Measurements from ENCODE around the gene RPA1. TPM values are rescaled to one million over a fixed set of nuclear protein-coding genes. Genes with fewer than 3 reads are reported as not detected.

Gene RPA1
- total and polyA plus RNA-seq, 4 donors = 9.2 to 29.5 (median 11.9) TPM

DNA sequence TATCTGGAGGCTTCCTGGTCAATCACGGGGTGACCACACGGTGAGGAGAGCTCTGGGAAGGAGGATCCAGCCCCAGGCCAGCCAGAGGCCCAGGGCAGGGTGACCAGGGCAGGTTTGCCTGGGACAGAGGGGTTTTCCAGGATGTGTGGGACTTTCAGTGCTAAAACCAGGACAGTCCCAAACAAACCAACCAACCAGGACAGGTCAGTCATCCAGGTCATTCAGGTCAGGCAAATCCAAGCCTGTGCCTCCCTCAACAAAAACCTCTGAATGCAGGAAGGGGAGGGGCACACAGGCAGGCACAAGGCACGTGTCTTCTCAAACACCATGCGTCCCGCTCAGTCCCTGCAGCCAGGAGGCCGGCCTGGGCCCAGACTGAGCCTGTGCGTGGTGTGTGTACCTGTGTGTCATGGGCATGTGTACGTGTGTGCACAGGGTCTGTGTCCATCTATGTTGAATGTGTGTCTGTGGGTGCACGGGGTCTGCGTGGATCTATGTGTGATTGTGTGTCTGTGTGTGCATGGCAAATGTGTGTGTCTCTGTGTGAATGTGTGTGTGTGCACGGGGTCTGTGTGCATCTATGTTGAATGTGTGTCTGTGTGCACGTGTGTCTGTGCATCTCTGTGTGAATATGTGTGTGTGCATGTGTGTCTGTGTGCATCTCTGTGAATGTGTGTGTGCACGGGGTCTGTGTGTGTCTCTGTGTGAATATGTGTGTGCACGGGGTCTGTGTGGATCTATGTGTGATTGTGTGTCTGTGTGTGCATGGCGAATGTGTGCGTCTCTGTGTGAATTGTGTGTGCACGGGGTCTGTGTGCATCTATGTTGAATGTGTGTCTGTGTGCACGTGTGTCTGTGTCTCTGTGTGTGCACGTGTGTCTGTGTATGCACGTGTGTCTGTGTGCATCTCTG, 116.5 kb downstream of the RPA1 start (continued):
- TF ChIP-seq NR2F2 (IDR thresholded peaks at IDR 0.05) (no peak), RAD21 (IDR thresholded peaks at IDR 0.05) (no peak), YY1 (IDR thresholded peaks at IDR 0.05) (no peak), SP1 (IDR thresholded peaks at IDR 0.05) (peak; percentile 9), FOXA2 (IDR thresholded peaks at IDR 0.05) (no peak)
- TF ChIP-seq, protein P1, sequence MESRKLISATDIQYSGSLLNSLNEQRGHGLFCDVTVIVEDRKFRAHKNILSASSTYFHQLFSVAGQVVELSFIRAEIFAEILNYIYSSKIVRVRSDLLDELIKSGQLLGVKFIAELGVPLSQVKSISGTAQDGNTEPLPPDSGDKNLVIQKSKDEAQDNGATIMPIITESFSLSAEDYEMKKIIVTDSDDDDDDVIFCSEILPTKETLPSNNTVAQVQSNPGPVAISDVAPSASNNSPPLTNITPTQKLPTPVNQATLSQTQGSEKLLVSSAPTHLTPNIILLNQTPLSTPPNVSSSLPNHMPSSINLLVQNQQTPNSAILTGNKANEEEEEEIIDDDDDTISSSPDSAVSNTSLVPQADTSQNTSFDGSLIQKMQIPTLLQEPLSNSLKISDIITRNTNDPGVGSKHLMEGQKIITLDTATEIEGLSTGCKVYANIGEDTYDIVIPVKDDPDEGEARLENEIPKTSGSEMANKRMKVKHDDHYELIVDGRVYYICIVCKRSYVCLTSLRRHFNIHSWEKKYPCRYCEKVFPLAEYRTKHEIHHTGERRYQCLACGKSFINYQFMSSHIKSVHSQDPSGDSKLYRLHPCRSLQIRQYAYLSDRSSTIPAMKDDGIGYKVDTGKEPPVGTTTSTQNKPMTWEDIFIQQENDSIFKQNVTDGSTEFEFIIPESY (IDR thresholded peaks at IDR 0.05) = no peak
- TF ChIP-seq, protein P2, sequence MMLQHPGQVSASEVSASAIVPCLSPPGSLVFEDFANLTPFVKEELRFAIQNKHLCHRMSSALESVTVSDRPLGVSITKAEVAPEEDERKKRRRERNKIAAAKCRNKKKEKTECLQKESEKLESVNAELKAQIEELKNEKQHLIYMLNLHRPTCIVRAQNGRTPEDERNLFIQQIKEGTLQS (IDR thresholded peaks at IDR 0.05) = no peak

DNA sequence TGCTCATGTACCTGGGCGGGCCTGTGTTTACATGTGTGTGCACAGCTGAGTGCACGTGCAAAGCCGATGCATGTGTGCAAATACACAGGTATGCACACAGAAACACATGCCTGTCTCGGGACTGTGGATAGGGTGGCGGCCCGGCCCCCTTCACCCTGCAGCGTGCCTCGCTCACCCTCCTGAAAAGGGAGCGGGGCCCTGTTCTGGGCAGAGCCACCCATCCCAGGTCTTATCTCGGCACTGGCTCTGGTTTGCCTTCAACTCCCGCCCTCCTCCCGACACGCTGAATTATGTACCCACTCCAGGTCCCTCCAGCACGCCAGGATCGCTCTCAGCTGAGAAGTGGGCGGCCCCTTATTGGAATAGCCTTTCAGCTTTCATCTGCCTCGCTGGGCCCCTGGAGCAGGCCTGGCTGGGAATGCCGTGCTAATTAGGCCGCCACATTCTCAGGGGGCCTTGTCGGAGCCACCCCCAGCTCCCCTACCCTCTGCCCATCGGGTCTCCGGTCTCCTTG, 117.5 kb downstream of the RPA1 start:
- Histone ChIP-seq H3K4me1 (ENCODE audit: control insufficient read depth in 4 of 4, insufficient read depth in 4 of 4, low read length in 3 of 4) (peaks cover 0 to 35% (median 20%) of the 10 kb centered on the region in 4 donors), H3K9ac (ENCODE audit: low read depth in 1 of 2, low read length in 2 of 2) (no peak overlapping the region), H3K4me3 (ENCODE audit: low read depth in 1 of 3, low read length in 3 of 3) (no peak overlapping the region), H3K36me3 (ENCODE audit: control insufficient read depth in 4 of 4, insufficient read depth in 3 of 4, low read depth in 1 of 4, low read length in 3 of 4) (no peaks in the 10 kb centered on the region), H3K9me3 (ENCODE audit: control insufficient read depth in 4 of 4, low read length in 3 of 4) (no peaks in the 10 kb centered on the region), H3K27me3 (ENCODE audit: control insufficient read depth in 4 of 4, insufficient read depth in 4 of 4, low read length in 3 of 4) (no peaks in the 10 kb centered on the region), H3K27ac (ENCODE audit: low read depth in 1 of 2, low read length in 2 of 2) (no peak overlapping the region)
- 91% methylated on average over 22 of the region's 22 CpGs for WGBS
- TF ChIP-seq YY1 (IDR thresholded peaks at IDR 0.05) = no peak
- TF ChIP-seq, protein P1 (IDR thresholded peaks at IDR 0.05) = no peak
- TF ChIP-seq, protein P2 (IDR thresholded peaks at IDR 0.05) = no peak
- TF ChIP-seq RXRA (IDR thresholded peaks at IDR 0.05) = no peak
- no peak for TF ChIP-seq FOXA2 (IDR thresholded peaks at IDR 0.05)
- TF ChIP-seq, protein P3, sequence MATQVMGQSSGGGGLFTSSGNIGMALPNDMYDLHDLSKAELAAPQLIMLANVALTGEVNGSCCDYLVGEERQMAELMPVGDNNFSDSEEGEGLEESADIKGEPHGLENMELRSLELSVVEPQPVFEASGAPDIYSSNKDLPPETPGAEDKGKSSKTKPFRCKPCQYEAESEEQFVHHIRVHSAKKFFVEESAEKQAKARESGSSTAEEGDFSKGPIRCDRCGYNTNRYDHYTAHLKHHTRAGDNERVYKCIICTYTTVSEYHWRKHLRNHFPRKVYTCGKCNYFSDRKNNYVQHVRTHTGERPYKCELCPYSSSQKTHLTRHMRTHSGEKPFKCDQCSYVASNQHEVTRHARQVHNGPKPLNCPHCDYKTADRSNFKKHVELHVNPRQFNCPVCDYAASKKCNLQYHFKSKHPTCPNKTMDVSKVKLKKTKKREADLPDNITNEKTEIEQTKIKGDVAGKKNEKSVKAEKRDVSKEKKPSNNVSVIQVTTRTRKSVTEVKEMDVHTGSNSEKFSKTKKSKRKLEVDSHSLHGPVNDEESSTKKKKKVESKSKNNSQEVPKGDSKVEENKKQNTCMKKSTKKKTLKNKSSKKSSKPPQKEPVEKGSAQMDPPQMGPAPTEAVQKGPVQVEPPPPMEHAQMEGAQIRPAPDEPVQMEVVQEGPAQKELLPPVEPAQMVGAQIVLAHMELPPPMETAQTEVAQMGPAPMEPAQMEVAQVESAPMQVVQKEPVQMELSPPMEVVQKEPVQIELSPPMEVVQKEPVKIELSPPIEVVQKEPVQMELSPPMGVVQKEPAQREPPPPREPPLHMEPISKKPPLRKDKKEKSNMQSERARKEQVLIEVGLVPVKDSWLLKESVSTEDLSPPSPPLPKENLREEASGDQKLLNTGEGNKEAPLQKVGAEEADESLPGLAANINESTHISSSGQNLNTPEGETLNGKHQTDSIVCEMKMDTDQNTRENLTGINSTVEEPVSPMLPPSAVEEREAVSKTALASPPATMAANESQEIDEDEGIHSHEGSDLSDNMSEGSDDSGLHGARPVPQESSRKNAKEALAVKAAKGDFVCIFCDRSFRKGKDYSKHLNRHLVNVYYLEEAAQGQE (IDR thresholded peaks at IDR 0.05) = no peak
- no peak for TF ChIP-seq EGR1 (IDR thresholded peaks at IDR 0.05; ENCODE audit: low read depth in 2 of 2)
- TF ChIP-seq FOXA1 (IDR thresholded peaks at IDR 0.05) = no peak
- TF ChIP-seq JUND (IDR thresholded peaks at IDR 0.05) = no peak
- TF ChIP-seq SP1 (IDR thresholded peaks at IDR 0.05) = no peak
- TF ChIP-seq GABPA (IDR thresholded peaks at IDR 0.05 in 1 of 2, conservative IDR thresholded peaks at IDR 0.05 in 1 of 2) = no peak
- no peak for TF ChIP-seq RAD21 (IDR thresholded peaks at IDR 0.05)
- TF ChIP-seq HNF4A (conservative IDR thresholded peaks at IDR 0.05) = no peak
- TF ChIP-seq, protein P4, sequence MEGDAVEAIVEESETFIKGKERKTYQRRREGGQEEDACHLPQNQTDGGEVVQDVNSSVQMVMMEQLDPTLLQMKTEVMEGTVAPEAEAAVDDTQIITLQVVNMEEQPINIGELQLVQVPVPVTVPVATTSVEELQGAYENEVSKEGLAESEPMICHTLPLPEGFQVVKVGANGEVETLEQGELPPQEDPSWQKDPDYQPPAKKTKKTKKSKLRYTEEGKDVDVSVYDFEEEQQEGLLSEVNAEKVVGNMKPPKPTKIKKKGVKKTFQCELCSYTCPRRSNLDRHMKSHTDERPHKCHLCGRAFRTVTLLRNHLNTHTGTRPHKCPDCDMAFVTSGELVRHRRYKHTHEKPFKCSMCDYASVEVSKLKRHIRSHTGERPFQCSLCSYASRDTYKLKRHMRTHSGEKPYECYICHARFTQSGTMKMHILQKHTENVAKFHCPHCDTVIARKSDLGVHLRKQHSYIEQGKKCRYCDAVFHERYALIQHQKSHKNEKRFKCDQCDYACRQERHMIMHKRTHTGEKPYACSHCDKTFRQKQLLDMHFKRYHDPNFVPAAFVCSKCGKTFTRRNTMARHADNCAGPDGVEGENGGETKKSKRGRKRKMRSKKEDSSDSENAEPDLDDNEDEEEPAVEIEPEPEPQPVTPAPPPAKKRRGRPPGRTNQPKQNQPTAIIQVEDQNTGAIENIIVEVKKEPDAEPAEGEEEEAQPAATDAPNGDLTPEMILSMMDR (IDR thresholded peaks at IDR 0.05; ENCODE audit: low read depth, low read length, missing input control) = no peak
- no peak for TF ChIP-seq TAF1 (conservative IDR thresholded peaks at IDR 0.05)
- TF ChIP-seq, protein P5, sequence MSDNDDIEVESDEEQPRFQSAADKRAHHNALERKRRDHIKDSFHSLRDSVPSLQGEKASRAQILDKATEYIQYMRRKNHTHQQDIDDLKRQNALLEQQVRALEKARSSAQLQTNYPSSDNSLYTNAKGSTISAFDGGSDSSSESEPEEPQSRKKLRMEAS (IDR thresholded peaks at IDR 0.05) = no peak
- TF ChIP-seq NR2F2 (IDR thresholded peaks at IDR 0.05) = no peak
- no peak for TF ChIP-seq HNF4G (IDR thresholded peaks at IDR 0.05)
- DNase-seq (ENCODE audit: low spot score) = no peak
